Measurements from ENCODE around the gene FAM234A.

DNA sequence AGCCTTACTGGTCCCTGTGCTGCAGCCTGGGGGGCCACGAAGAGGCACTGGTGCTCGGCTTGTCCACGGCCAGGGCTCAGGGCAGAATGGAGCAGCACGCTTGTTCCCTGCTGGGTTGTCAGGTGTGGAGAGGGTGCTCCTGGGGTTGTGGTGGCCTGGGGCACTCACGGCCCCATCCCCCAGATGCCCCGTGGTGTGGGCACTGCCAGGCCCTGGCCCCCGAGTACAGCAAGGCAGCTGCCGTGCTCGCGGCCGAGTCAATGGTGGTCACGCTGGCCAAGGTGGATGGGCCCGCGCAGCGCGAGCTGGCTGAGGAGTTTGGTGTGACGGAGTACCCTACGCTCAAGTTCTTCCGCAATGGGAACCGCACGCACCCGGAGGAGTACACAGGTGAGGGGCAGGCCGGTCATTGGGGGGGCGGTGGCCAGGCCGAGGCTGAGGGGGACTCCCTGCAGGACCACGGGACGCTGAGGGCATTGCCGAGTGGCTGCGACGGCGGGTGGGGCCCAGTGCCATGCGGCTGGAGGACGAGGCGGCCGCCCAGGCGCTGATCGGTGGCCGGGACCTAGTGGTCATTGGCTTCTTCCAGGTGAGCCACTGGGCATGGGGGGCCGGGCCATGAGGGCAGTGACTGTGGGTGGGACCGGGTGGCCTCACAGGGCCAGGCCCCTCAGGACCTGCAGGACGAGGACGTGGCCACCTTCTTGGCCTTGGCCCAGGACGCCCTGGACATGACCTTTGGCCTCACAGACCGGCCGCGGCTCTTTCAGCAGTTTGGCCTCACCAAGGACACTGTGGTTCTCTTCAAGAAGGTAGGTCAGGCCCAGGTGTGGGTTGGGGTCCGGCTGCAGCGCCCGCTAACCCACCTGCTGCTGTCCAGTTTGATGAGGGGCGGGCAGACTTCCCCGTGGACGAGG, 49.8 kb downstream of the FAM234A start:
- TF ChIP-seq, protein P1, sequence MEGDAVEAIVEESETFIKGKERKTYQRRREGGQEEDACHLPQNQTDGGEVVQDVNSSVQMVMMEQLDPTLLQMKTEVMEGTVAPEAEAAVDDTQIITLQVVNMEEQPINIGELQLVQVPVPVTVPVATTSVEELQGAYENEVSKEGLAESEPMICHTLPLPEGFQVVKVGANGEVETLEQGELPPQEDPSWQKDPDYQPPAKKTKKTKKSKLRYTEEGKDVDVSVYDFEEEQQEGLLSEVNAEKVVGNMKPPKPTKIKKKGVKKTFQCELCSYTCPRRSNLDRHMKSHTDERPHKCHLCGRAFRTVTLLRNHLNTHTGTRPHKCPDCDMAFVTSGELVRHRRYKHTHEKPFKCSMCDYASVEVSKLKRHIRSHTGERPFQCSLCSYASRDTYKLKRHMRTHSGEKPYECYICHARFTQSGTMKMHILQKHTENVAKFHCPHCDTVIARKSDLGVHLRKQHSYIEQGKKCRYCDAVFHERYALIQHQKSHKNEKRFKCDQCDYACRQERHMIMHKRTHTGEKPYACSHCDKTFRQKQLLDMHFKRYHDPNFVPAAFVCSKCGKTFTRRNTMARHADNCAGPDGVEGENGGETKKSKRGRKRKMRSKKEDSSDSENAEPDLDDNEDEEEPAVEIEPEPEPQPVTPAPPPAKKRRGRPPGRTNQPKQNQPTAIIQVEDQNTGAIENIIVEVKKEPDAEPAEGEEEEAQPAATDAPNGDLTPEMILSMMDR (IDR thresholded peaks at IDR 0.05; ENCODE audit: extremely low read depth in 1 of 2, insufficient read depth in 1 of 2, low read depth in 1 of 2, low read length in 2 of 2), result no peak
- TF ChIP-seq POLR2A (IDR thresholded peaks at IDR 0.05; ENCODE audit: low read depth, low read length) (no peak), POLR2AphosphoS5 (IDR thresholded peaks at IDR 0.05; ENCODE audit: insufficient read depth, low read depth, low read length) (no peak), EZH2 (IDR thresholded peaks at IDR 0.05; ENCODE audit: borderline replicate concordance, low read depth, low read length, severe bottlenecking) (no peak), MYC (IDR thresholded peaks at IDR 0.05; ENCODE audit: low read depth, low read length) (no peak)

Data from endothelial cell of umbilical vein (primary cell).